SJSA1 (cell line): ENCODE measurements around the gene LIG3. TPM values are rescaled to one million over a fixed set of nuclear protein-coding genes. Genes with fewer than 3 reads are reported as not detected.
"Not testable (repeated sequence)": the region's sequence is repeated elsewhere in the genome, so short reads cannot be mapped to it uniquely, and the experiment has no call there.

Experiments used
- DNase-seq, 2 experiments: peaks; one replicate each; pipeline ENCODE4 v3.0.0-alpha.2; 2015 to 2020; ENCODE audit warnings: low spot score in 2 of 2, low read depth in 1 of 2
- H3K27ac ChIP-seq: fragments of 250-450 bp; sonication (Bioruptor Pico); 2 replicates; pipeline ENCODE4 v1.5.1; 2020; ENCODE audit warnings: mild to moderate bottlenecking, moderate library complexity
- H3K27me3 ChIP-seq: fragments of 250-450 bp; sonication (Bioruptor Pico); replicated peaks from 2 replicates; pipeline ENCODE4 v1.5.1; 2020; ENCODE audit warnings: mild to moderate bottlenecking, moderate library complexity
- H3K36me3 ChIP-seq: fragments of 250-450 bp; sonication (Bioruptor Pico); 2 replicates; pipeline ENCODE4 v1.5.1; 2020; ENCODE audit warnings: mild to moderate bottlenecking
- H3K4me1 ChIP-seq: fragments of 250-450 bp; sonication (Bioruptor Pico); replicated peaks from 2 replicates; pipeline ENCODE4 v1.6.1; 2021; ENCODE audit warnings: mild to moderate bottlenecking
- H3K4me3 ChIP-seq: fragments of 250-450 bp; sonication (Bioruptor Pico); 2 replicates; pipeline ENCODE4 v1.5.1; 2020; ENCODE audit warnings: mild to moderate bottlenecking
- H3K9me3 ChIP-seq: fragments of 250-450 bp; sonication (Bioruptor Pico); replicated peaks from 2 replicates; pipeline ENCODE4 v1.5.1; 2020; ENCODE audit warnings: mild to moderate bottlenecking
- total RNA-seq: library from RNA; depleted of rRNA; stranded (reverse); fragments of >200 nt; shearing (Covaris generic); gene quantifications from 2 replicates; pipeline ENCODE4 v1.2.3, GENCODE V29; 2014; rRNA removed

LIG3 gene
- 26.0 and 29.0 TPM in 2 replicates for total RNA-seq

DNA sequence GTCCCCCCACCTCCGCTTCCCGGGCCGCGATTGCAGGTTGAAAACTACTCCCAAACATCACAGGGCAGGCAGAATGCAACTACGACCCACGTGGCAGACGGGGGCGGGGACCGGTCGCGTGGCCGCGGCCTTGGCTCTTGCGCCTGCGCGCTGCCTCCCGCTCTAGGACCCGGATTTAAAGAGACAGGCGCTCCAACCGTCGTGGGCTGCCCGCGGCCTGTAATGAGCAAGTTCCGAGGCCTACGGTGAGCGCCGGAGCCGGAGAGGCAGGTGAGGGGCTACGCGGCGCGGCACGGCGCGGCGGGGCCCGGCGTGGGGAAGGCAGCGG lies at the start of gene LIG3:
TSS of gene LIG3 (plus strand) at position 160 of the 328 bp plus-strand sequence. CDS start 2,494 bp downstream, outside the sequence.
- peak; percentile 87 to 92 for DNase-seq
- peak within 1 kb of the TSS; percentile 95 for H3K27ac ChIP-seq
- H3K4me1 ChIP-seq: peaks cover 13% of the 10 kb centered on the region
- peak within 1 kb of the TSS; percentile 97 for H3K4me3 ChIP-seq
- peaks cover 15% of the 10 kb centered on the region for H3K36me3 ChIP-seq
- H3K9me3 ChIP-seq: no peaks in the 10 kb centered on the region
- no peaks in the 10 kb centered on the region for H3K27me3 ChIP-seq

DNA sequence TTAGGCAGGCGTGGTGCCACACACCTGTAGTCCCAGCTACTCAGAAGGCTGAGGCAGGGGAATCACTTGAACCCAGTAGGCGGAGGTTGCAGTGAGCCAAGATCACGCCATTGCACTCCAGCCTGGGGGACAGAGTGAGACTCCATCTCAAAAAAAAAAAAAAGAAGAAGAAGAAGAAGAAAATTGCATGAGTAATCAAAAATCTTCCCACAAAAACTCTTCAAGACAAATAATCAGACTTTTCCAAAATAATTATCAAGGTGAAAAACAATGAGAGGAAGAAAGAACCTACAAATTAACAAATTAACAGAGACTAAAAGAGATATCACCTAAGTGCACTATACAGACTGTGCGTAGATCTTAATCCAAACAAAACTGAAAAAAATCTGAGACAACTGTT lies 29.5 kb upstream of the LIG3 start:
- H3K36me3 ChIP-seq, H3K27ac ChIP-seq, H3K27me3 ChIP-seq, DNase-seq, H3K4me1 ChIP-seq, H3K4me3 ChIP-seq, H3K9me3 ChIP-seq: not testable (repeated sequence)

- no peaks in the 10 kb centered on the region for H3K9me3 ChIP-seq
- H3K27ac ChIP-seq: no peak overlapping the region
- no peak for DNase-seq
- peaks cover 14% of the 10 kb centered on the region for H3K4me1 ChIP-seq
- H3K27me3 ChIP-seq: no peaks in the 10 kb centered on the region
- H3K4me3 ChIP-seq: no peak overlapping the region
- peaks cover 6% of the 10 kb centered on the region for H3K36me3 ChIP-seq
These were observed 21.9 kb upstream of the LIG3 start for GRCh38 chr17:34958438-34958837.

DNA sequence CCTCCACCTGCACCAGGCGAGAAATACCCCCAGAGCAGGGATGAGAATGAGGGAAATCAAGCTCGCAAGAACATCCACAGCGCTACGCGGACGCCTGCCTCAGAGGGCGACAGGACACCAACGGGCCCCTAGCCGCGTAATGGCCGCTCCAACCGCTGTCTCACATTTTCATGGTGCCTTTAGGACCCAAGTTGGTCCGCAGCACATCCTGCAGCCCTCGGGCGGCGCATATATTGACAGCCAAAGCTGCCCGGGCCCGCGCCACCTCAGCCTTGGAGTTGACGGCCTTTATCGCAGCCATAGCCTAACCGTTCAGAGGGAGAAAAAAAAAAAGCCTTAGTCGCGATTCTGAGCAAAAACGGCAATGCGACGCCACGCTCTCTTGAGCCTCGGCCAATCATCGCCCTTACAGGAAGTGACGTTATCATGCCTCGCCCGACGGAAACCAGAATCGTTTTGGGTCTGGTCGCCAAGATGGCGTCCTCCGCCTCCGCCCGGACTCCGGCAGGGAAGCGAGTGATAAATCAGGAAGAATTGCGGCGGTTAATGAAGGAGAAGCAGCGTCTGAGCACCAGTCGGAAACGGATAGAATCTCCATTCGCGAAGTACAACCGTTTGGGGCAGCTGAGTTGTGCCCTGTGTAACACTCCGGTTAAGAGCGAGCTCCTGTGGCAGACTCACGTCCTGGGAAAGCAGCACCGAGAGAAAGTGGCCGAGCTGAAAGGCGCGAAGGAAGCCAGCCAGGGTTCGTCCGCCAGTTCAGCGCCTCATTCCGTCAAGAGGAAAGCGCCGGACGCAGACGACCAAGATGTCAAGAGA lies 19.0 kb upstream of the LIG3 start, which contains the start of the genes CCT6B and ZNF830:
TSS of gene CCT6B (minus strand) at position 368 of the 819 bp plus-strand sequence. CDS start at position 301, 67 bp downstream.
TSS of gene ZNF830 (plus strand) at position 448 of the 819 bp plus-strand sequence. CDS start at position 475, 27 bp downstream.
- H3K27ac ChIP-seq: peak within 1 kb of the TSS; percentile 85
- H3K4me3 ChIP-seq: peak within 1 kb of the TSS; percentile 66
- H3K36me3 ChIP-seq: peaks cover 35% of the 10 kb centered on the region
- H3K9me3 ChIP-seq: no peaks in the 10 kb centered on the region
- peaks cover 14% of the 10 kb centered on the region for H3K4me1 ChIP-seq
- DNase-seq: peak; percentile 88 to 89
- H3K27me3 ChIP-seq: no peaks in the 10 kb centered on the region

DNA sequence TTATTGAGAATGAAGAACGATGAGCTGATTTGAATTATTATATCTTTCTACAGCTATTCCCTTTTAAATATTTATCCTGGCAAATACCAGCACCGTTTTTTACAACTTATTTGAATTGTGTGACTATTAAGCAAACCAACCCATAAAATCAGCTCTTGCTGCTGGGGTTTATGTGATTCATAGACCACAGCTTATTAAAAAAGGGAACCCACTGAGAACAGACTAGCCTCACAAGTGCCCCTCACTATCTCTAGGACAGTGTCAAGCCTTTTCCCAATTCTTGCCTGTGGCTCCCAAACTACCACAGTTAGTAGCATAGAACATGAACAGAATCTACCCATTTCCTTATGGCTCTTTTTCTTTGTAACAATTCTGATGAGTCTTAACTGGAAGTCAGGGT lies 6.1 kb upstream of the LIG3 start:
- Histone ChIP-seq H3K27me3 (no peaks in the 10 kb centered on the region), H3K4me3 (no peak overlapping the region), H3K27ac (no peak overlapping the region), H3K4me1 (peaks cover 4% of the 10 kb centered on the region; the same call in 1 of the 2 replicates), H3K36me3 (no peaks in the 10 kb centered on the region), H3K9me3 (no peaks in the 10 kb centered on the region)
- no peak for DNase-seq

DNA sequence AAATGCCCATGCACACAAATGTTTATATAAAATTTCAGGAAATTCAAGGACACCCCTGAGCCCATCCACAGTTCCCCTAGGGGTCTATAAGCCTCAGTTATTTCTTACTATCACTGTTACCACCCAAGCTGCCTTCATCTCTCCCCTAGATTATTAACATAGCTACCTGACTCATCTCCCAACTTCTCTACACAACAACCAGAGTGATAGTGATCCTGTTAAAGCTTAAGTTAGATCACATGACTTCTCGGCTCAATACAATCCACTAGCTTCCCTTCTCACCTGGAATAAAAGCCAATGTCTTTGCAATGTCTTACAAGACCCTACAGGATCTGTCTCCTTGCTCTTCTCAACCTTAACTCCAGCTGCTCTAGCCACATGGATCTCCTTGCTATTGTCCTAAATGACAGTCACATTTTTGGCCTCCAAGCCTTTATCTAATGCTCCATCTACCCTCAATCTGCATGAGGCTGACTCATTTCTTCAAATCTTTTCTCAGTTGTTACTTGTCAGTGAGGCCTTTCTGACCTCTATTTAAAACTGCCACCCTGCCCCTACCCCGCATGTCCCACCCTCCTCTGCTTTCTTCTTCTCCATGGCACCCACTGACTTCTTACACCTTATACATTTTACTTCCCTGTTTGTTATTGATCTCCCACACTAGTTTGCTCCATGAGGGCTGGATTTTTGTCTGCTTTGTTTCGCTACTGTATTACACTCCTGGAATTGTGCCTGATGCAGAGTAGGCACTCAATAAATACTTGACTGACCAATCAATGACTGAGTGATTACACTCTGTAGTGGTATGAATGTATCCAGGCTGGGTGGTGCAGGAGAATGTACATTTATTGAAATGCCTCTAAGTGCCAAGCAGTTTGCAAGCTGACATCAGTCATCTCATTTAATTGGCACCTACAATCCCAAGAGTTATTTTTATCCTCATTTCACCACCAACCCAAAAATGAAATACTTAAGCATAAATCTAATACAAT lies 5.2 kb upstream of the LIG3 start:
- H3K36me3 ChIP-seq: no peaks in the 10 kb centered on the region
- H3K27ac ChIP-seq: no peak overlapping the region
- no peak overlapping the region for H3K4me3 ChIP-seq
- DNase-seq: no peak
- peaks cover 8% of the 10 kb centered on the region for H3K4me1 ChIP-seq
- no peaks in the 10 kb centered on the region for H3K9me3 ChIP-seq
- no peaks in the 10 kb centered on the region for H3K27me3 ChIP-seq

GRCh38 chr17:34979153-34979552 lies 1.2 kb upstream of the LIG3 start:
- Histone ChIP-seq H3K27ac (no peak overlapping the region), H3K27me3 (no peaks in the 10 kb centered on the region), H3K4me3 (no peak overlapping the region), H3K36me3 (peaks cover 15% of the 10 kb centered on the region), H3K9me3 (no peaks in the 10 kb centered on the region), H3K4me1 (peaks cover 17% of the 10 kb centered on the region)
- DNase-seq: no peak

DNA sequence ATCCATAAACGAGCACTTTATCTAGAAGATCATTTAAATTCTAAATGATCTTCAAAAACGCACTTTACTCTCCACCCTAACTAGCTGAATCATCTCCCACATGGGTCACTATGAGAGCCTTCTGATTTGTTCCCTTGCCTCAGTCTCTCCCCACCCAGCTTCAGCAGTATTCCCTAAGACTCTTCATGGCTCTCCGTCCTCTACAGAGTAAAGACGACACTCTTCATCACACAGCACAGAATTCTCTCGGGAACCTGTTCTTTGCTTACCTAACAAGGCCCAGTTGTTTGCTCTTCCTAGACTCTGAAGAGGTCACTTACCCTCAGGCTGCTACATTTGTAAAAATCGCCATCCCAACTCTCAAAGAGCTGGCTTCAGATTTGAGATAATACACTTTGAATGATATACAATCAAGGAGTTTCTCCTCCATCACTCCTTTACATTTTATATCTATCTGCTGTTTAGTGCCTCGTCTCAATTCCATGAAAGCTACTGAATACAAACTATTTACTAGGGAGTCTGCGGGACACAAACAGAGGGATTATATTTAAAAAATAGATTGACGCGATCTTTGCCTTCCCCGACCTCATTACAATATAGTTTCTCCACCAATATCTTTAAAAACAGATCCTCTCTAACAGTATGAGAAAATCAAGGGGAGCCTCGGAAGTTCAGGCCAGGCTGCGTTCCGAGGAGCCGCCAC lies 511 bp upstream of the LIG3 start:
- Histone ChIP-seq H3K9me3 (no peaks in the 10 kb centered on the region), H3K36me3 (peaks cover 15% of the 10 kb centered on the region), H3K4me1 (peaks cover 16% of the 10 kb centered on the region), H3K27ac (peak overlapping the region; percentile 95), H3K27me3 (no peaks in the 10 kb centered on the region), H3K4me3 (peak overlapping the region; percentile 97)
- no peak for DNase-seq

DNA sequence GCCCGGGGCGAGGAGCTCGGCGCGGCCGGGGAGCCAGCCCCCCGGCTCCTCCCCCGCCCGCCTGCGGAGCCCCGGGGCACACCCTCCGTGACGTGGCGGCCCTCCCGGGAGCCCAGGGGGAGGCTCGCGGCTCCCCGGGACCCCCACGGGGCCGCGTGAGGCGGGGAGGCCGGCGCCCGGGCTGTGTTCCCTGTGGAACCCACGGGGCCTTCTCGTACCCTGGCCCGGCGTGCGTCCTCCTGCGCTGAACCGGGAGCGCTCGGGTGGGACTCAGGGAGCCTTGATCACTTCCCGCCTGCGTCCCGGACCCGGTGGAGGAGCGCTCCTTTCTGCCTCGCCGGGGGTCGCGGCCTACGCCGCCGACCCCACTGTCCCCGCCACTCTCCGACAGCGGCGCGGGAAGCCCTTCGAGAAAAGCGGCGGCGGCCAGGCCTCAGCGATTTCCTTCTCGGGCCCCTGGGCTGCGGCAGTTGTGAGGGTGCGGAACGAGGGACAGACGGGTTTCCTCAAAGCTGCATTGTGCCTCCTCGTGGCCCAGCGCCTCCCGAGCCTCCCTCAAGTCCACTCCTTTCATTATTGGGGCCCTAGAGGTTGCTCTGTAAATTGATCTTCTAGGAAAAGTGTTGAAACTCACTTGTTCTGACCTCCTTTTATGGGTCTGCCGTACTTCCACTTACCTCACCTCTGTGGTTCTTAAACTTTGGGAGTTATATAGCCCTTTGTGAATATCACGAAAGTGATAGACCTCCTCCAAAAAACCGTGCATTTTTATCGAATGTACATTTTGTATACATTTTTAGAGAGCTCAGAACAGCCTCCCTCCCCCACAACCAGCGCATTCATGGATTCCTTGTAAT lies 597 bp downstream of the LIG3 start:
- Histone ChIP-seq H3K4me3 (peak overlapping the region; percentile 97), H3K4me1 (peaks cover 13% of the 10 kb centered on the region), H3K27ac (peak overlapping the region; percentile 95), H3K36me3 (peaks cover 18% of the 10 kb centered on the region), H3K27me3 (no peaks in the 10 kb centered on the region), H3K9me3 (no peaks in the 10 kb centered on the region)
- peak; percentile 69 to 89 for DNase-seq

GRCh38 chr17:34981538-34982241 lies 1.4 kb downstream of the LIG3 start:
- H3K27ac ChIP-seq: peak overlapping the region; percentile 95
- DNase-seq: no peak
- H3K4me1 ChIP-seq: peaks cover 14% of the 10 kb centered on the region
- H3K4me3 ChIP-seq: peak overlapping the region; percentile 97
- H3K36me3 ChIP-seq: peaks cover 24% of the 10 kb centered on the region
- no peaks in the 10 kb centered on the region for H3K9me3 ChIP-seq
- H3K27me3 ChIP-seq: no peaks in the 10 kb centered on the region

DNA sequence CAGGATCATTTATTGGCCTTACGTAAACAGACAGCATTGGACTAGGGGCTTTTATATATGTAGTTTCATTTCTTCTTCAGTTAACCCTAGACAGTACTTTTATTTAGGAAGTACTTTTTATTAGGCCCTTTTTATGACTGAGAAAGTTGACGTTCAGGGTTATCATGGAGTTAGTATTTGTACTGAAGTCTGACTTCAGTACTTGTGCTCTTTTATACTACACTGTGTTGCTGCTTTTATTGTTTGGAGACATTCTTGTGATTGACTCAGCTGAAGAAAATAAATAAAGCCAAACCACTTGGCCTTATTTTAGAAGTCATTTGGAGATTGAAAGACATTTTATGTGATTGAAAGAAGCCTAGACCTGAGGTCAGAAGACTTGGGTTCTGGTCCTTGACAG lies 6.9 kb downstream of the LIG3 start:
- H3K4me3 ChIP-seq: no peak overlapping the region
- H3K36me3 ChIP-seq: peaks cover 59% of the 10 kb centered on the region
- H3K9me3 ChIP-seq: no peaks in the 10 kb centered on the region
- peaks cover 13% of the 10 kb centered on the region for H3K4me1 ChIP-seq
- peak in 1 of 2 experiments; percentile 54 for DNase-seq
- no peak overlapping the region; the same call in 1 of the 2 replicates for H3K27ac ChIP-seq
- H3K27me3 ChIP-seq: no peaks in the 10 kb centered on the region

- Histone ChIP-seq H3K27me3 (no peaks in the 10 kb centered on the region), H3K9me3 (no peaks in the 10 kb centered on the region), H3K36me3 (peaks cover 67% of the 10 kb centered on the region), H3K4me3 (no peak overlapping the region), H3K4me1 (peaks cover 13% of the 10 kb centered on the region), H3K27ac (no peak overlapping the region)
- no peak for DNase-seq
These were observed 8.3 kb downstream of the LIG3 start for GRCh38 chr17:34988644-34989043.
